ENCODE measurements around the gene HS3ST1.

- TF ChIP-seq CTCF (IDR thresholded peaks at IDR 0.05; ENCODE audit: low read depth, low read length, poor library complexity, severe bottlenecking) = no peak
- no peak for TF ChIP-seq EZH2phosphoT487 (IDR thresholded peaks at IDR 0.05; ENCODE audit: borderline replicate concordance, low read length)
Observed at GRCh38 chr4:11399461-11399971, 29.2 kb downstream of the HS3ST1 start.

Data from DOHH2 (cell line).